Activated gamma-delta T cell (primary cell): Measurements from ENCODE around the gene CHRNE.
"Not testable (repeated sequence)": the region's sequence is repeated elsewhere in the genome, so short reads cannot be mapped to it uniquely, and the experiment has no call there.

Experiments
- DNase-seq: peaks from one replicate; lab custom pipeline; 2025; lab: John Stamatoyannopoulos, UW

The CHRNE gene

GRCh38 chr17:4906642-4907041 lies 3.7 kb upstream of the CHRNE start:
- not testable (repeated sequence) for DNase-seq

- DNase-seq: no peak
Measured at GRCh38 chr17:4902540-4902939, 358 bp downstream of the CHRNE start.

GRCh38 chr17:4901648-4902344 lies 1.1 kb downstream of the CHRNE start:
- DNase-seq: no peak

GRCh38 chr17:4901108-4901647 lies 1.7 kb downstream of the CHRNE start:
- DNase-seq: no peak

GRCh38 chr17:4900231-4901107 lies 2.4 kb downstream of the CHRNE start:
- DNase-seq: peak; percentile 44

- DNase-seq: peak; percentile 89
Measured at GRCh38 chr17:4899341-4900230, 3.3 kb downstream of the CHRNE start, which contains the start of gene C17orf107. Gene C17orf107 (plus strand): TSS chr17:4899536. CDS start chr17:4899763, 227 bp downstream.

GRCh38 chr17:4898927-4899326 lies 4.0 kb downstream of the CHRNE start:
- peak; percentile 39 for DNase-seq

GRCh38 chr17:4898351-4898750 lies 4.5 kb downstream of the CHRNE start:
- DNase-seq: no peak

- no peak for DNase-seq
Measured at GRCh38 chr17:4897785-4898184, 5.1 kb downstream of the CHRNE start.

- DNase-seq: no peak
Measured at GRCh38 chr17:4897198-4897687, 5.7 kb downstream of the CHRNE start.

GRCh38 chr17:4896332-4897197 lies 6.3 kb downstream of the CHRNE start:
- no peak for DNase-seq

GRCh38 chr17:4895657-4896331 lies 7.1 kb downstream of the CHRNE start:
- DNase-seq: no peak

GRCh38 chr17:4895121-4895520 lies 7.8 kb downstream of the CHRNE start:
- no peak for DNase-seq

GRCh38 chr17:4893721-4894560 lies 9.0 kb downstream of the CHRNE start:
- no peak for DNase-seq

- no peak for DNase-seq
Measured at GRCh38 chr17:4893272-4893671, 9.6 kb downstream of the CHRNE start.

GRCh38 chr17:4892499-4893221 lies 10.2 kb downstream of the CHRNE start:
- no peak for DNase-seq

- DNase-seq: no peak
Measured at GRCh38 chr17:4891411-4892410, 11.2 kb downstream of the CHRNE start.
